HL-60 (cell line): ENCODE measurements around the gene KSR2.
"Not testable (repeated sequence)": the region's sequence is repeated elsewhere in the genome, so short reads cannot be mapped to it uniquely, and the experiment has no call there.

Source experiments
- DNase-seq, 2 experiments: peaks; one replicate each; pipeline ENCODE4 v3.0.0-alpha.2; 2010 to 2020; ENCODE audit warnings: low read depth in 1 of 2, low spot score in 1 of 2
- H3K27ac ChIP-seq: fragments of 250-450 bp; sonication (Bioruptor Pico); replicated peaks from 2 replicates; pipeline ENCODE4 v1.5.1; 2020; ENCODE audit warnings: mild to moderate bottlenecking, moderate library complexity
- H3K27me3 ChIP-seq: fragments of 250-450 bp; sonication (Bioruptor Pico); 2 replicates; pipeline ENCODE4 v1.5.1; 2021; ENCODE audit warnings: mild to moderate bottlenecking, moderate library complexity; ENCODE audit not compliant: insufficient read depth, poor library complexity, severe bottlenecking
- H3K4me3 ChIP-seq: replicated peaks from 2 replicates; pipeline ENCODE4 v1.5.1; 2011; ENCODE audit warnings: mild to moderate bottlenecking, control low read depth, low read length; ENCODE audit not compliant: insufficient read depth
- CTCF ChIP-seq: IDR thresholded peaks from one replicate; pipeline ENCODE4 v1.5.1; 2011; ENCODE audit warnings: low read length, control low read depth, inconsistent platforms; ENCODE audit not compliant: insufficient read depth
- GABPA ChIP-seq: IDR thresholded peaks from 2 replicates; pipeline ENCODE4 v1.6.1; 2012; ENCODE audit warnings: low read depth
- POLR2AphosphoS5 ChIP-seq: IDR thresholded peaks from 2 replicates; pipeline ENCODE4 v1.6.1; 2012; ENCODE audit warnings: low read depth
- REST ChIP-seq: IDR thresholded peaks from 2 replicates; pipeline ENCODE4 v1.6.1; 2012; ENCODE audit warnings: low read depth; ENCODE audit not compliant: insufficient replicate concordance
- SPI1 ChIP-seq: IDR thresholded peaks from 2 replicates; pipeline ENCODE4 v1.6.1; 2012; ENCODE audit warnings: low read depth, mild to moderate bottlenecking, borderline replicate concordance

KSR2 gene

GRCh38 chr12:117640511-117640910 is 328.3 kb downstream of the KSR2 start:
- no peak overlapping the region for H3K4me3 ChIP-seq
- H3K27ac ChIP-seq: no peak overlapping the region
- DNase-seq: no peak
- H3K27me3 ChIP-seq: no peaks in the 10 kb centered on the region
- TF ChIP-seq POLR2AphosphoS5 (no peak), CTCF (no peak), GABPA (no peak), REST (no peak), SPI1 (no peak)

DNA sequence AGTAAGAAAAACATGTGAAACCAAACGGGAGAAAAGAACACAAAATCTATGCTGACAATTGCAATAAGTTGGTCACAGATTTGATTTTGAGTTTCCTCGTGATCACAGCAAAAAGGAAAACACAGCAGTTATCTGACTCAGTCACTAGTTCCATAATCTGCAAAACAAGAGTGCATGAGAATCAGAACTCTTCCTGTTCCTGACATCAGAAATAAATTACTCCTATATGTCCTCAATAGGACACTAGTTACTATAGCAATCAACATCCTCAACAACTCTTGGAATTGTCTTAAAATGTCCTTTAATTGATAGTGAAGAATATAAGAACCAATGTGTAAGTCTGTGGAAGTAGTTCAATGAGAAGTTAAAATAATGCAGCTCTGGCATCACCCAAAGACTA is 339.3 kb downstream of the KSR2 start:
- Histone ChIP-seq H3K4me3 (no peak overlapping the region), H3K27ac (no peak overlapping the region), H3K27me3 (no peaks in the 10 kb centered on the region)
- TF ChIP-seq CTCF (no peak), REST (no peak), POLR2AphosphoS5 (no peak), GABPA (no peak), SPI1 (no peak)
- DNase-seq: no peak

DNA sequence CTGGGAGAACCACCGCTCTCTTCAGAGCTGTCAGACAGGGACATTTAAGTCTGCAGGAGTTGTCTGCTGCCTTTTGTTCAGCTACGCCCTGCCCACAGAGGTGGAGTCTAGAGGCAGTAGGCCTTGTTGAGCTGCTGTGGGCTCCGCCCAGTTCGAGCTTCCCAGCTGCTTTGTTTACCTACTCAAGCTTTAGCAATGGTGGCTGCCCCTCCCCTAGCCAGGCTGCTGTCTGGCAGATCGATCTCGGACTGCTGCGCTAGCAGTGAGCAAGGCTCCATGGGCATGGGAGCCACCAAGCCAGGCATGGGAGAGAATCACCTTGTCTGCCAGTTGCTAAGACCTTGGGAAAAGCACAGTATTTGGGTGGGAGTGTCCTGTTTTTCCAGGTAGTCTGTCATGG is 340.1 kb downstream of the KSR2 start:
- not testable (repeated sequence) for DNase-seq, H3K27ac ChIP-seq, H3K4me3 ChIP-seq, H3K27me3 ChIP-seq

GRCh38 chr12:117622741-117623140 is 346.0 kb downstream of the KSR2 start:
- no peak overlapping the region for H3K4me3 ChIP-seq
- no peak overlapping the region for H3K27ac ChIP-seq
- TF ChIP-seq GABPA (no peak), REST (no peak), SPI1 (no peak), CTCF (no peak), POLR2AphosphoS5 (no peak)
- DNase-seq: no peak
- no peaks in the 10 kb centered on the region for H3K27me3 ChIP-seq
